ENCODE data around the gene PEAR1.

The PEAR1 gene

DNA sequence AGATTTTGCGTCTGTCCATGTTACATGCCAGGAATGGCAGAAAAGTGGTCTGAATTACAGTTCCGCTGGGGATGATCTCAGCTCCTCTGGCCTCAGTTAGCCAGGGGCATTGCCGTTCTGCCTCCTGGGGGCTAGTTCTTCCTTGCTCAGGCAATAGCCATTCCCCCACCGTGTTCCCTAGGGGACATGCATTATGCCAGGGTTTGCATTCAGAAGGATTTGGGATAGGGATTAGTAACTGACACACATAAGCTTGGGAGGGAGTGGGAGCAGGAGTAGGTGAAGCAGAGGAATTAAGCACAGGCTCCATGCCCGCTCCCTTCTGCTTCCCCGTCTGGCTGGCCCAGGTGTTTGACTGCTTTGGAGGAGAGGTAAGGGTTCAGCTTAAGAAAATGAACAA lies 39.6 kb downstream of the PEAR1 start:
- DNase-seq (ENCODE audit: low read depth in 2 of 2, low spot score in 1 of 2): no peak

DNA sequence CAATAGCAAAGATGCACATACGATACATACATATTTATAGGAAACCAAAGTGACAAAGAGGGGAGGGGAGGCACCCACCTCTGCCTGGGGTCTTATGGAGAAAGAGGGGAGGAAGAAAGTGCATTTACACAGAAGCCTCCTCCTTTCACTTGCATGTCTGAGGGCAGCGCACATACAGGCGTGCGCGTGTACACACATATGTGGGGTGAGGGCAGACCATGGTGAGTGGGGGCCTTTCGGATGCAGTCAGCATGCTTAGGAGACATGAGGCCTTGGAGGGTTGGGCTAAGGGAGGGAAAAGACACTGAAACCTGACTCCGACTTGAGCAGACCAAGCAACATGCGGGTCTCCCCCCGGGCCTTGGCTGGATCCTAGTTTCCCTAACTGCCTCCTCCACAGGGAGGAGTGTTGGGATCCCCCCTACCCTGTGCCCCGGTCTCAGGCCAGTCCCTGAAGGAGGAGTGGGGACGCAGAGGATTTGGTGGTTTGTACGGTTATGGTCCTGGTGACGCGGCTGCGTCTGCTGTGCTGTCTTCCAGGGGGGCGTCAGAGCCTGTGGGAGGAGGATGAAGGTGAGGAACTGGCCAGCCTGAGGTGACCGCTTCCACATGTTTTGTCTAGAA lies 42.1 kb downstream of the PEAR1 start:
- DNase-seq (ENCODE audit: low read depth in 2 of 2, low spot score in 1 of 2): no peak

- DNase-seq (ENCODE audit: low read depth in 2 of 2, low spot score in 1 of 2): no peak
These were observed 42.7 kb downstream of the PEAR1 start for GRCh38 chr1:156936191-156936590.

GRCh38 chr1:156936721-156937220 lies 43.3 kb downstream of the PEAR1 start:
- DNase-seq (ENCODE audit: low read depth in 2 of 2, low spot score in 1 of 2): no peak

- DNase-seq (ENCODE audit: low read depth in 2 of 2, low spot score in 1 of 2): no peak
These were observed 44.4 kb downstream of the PEAR1 start for GRCh38 chr1:156937883-156938282.

- no peak for DNase-seq (ENCODE audit: low read depth in 2 of 2, low spot score in 1 of 2)
These were observed 45.3 kb downstream of the PEAR1 start for GRCh38 chr1:156938813-156939212.

- no peak for DNase-seq (ENCODE audit: low read depth in 2 of 2, low spot score in 1 of 2)
These were observed 46.3 kb downstream of the PEAR1 start for GRCh38 chr1:156939786-156940334.

DNA sequence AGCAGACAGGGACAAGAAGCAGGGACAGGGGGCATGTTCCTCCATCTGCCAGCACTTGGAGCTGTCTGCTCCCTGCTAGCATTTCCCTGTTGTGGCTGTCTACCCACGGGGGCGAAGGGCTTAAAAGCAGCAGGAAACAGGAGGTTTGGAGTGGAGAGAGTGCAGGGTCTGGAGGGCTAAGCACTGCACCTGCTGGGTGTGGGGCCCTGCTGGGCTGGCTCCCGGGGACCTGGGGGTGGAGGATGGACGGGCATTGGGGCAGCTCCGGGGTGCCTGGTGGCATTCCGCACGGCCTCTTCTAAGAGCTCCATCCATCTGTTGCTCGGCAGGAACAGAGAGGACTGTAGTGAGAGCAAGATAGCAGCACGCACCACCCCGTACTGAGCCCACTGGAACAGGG lies 48.2 kb downstream of the PEAR1 start:
- no peak for DNase-seq (ENCODE audit: low read depth in 2 of 2, low spot score in 1 of 2)

- DNase-seq (ENCODE audit: low read depth in 2 of 2, low spot score in 1 of 2): no peak
These were observed 48.7 kb downstream of the PEAR1 start for GRCh38 chr1:156942176-156942575.

GRCh38 chr1:156942576-156942975 lies 49.1 kb downstream of the PEAR1 start:
- no peak for DNase-seq (ENCODE audit: low read depth in 2 of 2, low spot score in 1 of 2)

- no peak for DNase-seq (ENCODE audit: low read depth in 2 of 2, low spot score in 1 of 2)
These were observed 50.2 kb downstream of the PEAR1 start for GRCh38 chr1:156943756-156944155.

GRCh38 chr1:156944268-156944667 lies 50.8 kb downstream of the PEAR1 start:
- no peak for DNase-seq (ENCODE audit: low read depth in 2 of 2, low spot score in 1 of 2)

DNA sequence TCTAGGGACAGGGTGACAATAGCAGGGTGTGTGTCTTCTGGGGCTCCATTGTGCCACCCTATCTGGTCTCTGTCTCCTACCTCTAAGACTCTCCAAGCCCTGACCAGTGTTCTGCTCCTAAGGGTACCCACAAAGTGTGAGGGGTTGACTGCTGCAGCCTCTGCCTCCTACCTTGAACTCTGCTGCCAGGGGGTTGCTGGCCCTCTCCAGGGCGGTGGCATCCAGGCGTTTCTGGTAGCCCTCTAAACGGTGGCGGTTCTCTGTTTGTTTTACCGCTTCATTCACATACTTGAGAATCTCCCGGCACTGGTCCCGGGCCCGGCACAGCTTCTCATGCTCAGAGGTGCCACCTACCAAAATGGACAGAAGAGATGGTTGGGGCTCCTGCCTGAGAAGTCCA lies 51.3 kb downstream of the PEAR1 start:
- DNase-seq (ENCODE audit: low read depth in 2 of 2, low spot score in 1 of 2): no peak

DNA sequence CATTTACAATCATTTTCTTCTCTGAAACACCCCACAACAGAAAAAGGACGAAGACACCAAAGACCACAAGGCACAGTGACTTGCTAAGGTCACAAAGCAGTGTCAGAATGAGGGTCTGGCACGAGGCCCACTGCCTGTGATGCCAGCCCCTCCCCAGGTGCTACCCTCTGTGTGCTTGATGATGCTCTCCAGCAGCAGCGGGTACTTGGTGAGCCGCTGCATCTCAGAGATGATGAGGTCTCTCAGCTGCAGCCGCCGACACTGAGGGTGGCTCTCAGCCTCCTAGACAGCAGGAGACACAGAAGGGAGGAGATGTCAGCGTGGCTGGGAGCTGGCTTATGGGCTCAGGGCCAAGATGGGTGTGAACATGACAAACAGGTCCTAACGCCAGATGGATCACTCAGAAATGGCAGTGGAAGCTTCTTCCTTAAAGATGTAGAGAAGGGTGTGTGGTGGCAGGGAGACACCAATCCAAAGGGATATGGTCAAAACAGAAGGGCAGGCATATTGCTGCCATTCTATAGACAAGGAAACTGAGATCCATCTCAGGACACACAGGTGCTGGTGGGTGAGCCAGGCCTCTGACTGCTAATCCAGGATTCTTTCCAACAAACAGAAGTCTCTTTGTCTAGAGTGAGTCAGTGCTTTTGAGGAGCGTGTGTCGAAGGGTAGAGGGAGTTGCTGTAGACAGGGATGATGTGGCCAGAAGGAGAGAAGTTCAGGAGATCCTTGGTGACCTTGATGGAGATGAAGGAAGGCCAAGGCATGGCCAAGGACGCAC lies 52.6 kb downstream of the PEAR1 start:
- no peak for DNase-seq (ENCODE audit: low read depth in 2 of 2, low spot score in 1 of 2)

GRCh38 chr1:156947127-156947526 lies 53.6 kb downstream of the PEAR1 start:
- DNase-seq (ENCODE audit: low read depth in 2 of 2, low spot score in 1 of 2): no peak

- no peak for DNase-seq (ENCODE audit: low read depth in 2 of 2, low spot score in 1 of 2)
These were observed 54.5 kb downstream of the PEAR1 start for GRCh38 chr1:156947818-156948525.

DNA sequence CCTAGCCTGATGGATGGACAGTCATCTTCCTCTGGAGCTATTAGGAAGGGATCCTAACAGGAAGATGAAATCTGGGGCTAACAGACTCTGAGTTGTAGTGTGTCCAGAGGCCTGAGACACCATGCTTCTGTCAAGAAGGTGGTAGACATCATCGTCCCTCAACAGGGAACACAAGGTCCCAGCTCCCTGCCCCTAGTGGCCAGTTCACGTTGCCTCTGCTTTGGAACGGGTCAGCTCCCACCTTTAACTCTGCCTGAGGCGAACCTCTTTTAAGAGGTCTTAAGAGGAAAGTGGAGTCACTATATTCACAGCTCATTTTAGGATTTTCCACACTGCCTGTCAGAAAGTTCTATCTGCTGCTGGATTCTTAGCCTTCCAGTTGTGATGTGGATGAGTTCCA lies 55.2 kb downstream of the PEAR1 start:
- DNase-seq (ENCODE audit: low read depth in 2 of 2, low spot score in 1 of 2): no peak

DNA sequence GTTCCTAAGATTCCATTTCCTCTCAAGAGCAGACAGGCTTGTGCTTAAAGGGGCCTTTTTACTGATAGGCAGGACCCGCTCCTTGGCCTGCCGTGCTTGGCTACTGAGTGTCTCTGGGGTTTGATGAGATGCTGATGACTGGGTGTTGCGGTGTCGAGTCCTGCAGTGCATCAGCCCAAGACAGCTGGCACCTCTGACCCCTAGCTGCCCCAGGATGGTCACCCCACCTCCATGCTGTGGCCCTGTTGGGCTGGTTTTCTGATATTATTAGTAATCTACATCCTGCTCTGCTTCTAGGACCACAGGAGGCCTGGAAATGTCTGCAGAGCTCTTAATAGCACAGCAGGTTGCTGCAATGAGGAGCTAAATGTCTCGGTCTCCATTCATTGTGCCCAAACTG lies 55.6 kb downstream of the PEAR1 start:
- no peak for DNase-seq (ENCODE audit: low read depth in 2 of 2, low spot score in 1 of 2)

DNA sequence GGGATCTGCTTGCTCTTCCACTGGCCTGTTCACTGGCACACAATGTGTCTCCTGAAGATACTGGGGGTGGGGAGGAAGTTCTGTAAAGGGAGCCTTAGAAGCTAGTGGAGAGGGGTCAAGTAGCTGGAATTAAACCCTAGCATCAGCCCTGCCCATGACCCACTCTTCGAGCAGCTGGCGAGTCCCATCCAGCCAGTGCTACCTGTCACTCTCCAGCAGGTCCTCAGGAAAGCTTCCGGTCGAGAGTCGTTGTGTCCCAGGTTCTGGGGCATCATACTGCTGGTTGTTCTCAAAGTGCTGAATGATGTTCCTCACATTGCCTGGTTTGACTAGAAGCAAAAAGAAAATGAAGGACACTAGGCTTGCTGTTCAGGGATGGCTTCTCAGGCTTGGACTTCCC lies 57.9 kb downstream of the PEAR1 start:
- no peak for DNase-seq (ENCODE audit: low read depth in 2 of 2, low spot score in 1 of 2)

DNA sequence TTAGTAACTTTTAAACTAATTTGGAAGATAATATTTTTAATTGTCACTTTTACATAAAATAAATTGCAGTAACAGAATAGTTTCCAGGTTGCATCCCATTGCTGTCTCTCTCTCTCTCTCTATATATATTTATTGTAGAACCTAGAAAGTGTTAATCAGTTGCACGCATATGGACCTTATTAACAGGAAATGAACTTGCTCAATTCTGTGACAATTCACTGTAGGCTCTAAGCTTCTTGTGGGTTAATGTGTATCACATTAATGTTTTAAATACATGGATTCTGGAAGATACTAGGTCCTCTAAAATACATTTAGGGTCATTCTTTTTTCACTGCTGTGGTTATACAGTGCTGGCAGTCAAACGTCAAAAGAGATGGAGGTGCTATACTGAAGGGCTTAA lies 60.1 kb downstream of the PEAR1 start:
- no peak for DNase-seq (ENCODE audit: low read depth in 2 of 2, low spot score in 1 of 2)

DNA sequence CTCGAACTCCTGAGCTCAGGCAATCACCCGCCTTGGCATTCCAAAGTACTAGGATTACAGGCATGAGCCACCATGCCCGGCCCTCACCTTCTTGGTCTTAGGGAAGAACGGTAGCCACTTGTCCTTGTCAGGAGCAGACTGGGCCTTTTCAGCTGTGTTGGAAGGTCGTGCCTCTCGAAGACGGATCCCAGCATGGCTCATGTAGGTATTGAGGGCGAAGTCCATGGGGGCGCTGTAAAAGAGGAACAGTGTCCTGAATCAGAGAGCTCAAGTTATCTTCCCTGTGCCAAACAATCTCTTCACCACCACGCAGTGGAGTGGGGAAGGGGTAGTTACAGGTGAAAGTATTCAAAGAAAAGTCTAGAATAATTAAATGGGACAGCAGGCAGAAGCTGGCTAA lies 62.8 kb downstream of the PEAR1 start:
- no peak for DNase-seq (ENCODE audit: low read depth in 2 of 2, low spot score in 1 of 2)

GRCh38 chr1:156957634-156958033 lies 64.1 kb downstream of the PEAR1 start:
- DNase-seq (ENCODE audit: low read depth in 2 of 2, low spot score in 1 of 2): no peak

Data from stimulated activated CD8-positive, alpha-beta memory T cell treated with anti-CD3 and anti-CD28 coated beads, Interleukin-4, amount 100 ng/mL, for 1 hour (primary cell).